ENCODE data around the gene MYL12B. TPM values are rescaled to one million over a fixed set of nuclear protein-coding genes. Genes with fewer than 3 reads are reported as not detected.

The MYL12B gene
- total RNA-seq, 1 donor: 209 TPM

Other genes with a start within 250 kb of the MYL12B start
- 51.1 TPM for gene LPIN2, start 249.0 kb upstream of the MYL12B start, total RNA-seq
- gene MYOM1, start 42.2 kb upstream of the MYL12B start, total RNA-seq: 0.94 TPM
- gene MYL12A, start 14.3 kb upstream of the MYL12B start, total RNA-seq: 475 TPM
- 91.2 TPM for gene TGIF1, start 188.0 kb downstream of the MYL12B start, total RNA-seq